OCI-LY3 (cell line): ENCODE results near the gene FAM120A.

Experiments
- H2AFZ ChIP-seq: fragments of 200-600, 300-600 bp; shearing (Covaris generic); 2 replicates; pipeline ENCODE4 v1.6.0; 2014; ENCODE audit warnings: antibody characterized with exemption, low read depth, low read length
- H3K27ac ChIP-seq: fragments of 200-600, 300-600 bp; sonication (generic); 2 replicates; pipeline ENCODE4 v1.5.1; 2014; ENCODE audit warnings: mild to moderate bottlenecking, low read length, moderate library complexity, mixed read lengths
- H3K27me3 ChIP-seq: fragments of 200-600, 300-600 bp; sonication (generic); 2 replicates; pipeline ENCODE4 v1.6.1; 2014; ENCODE audit warnings: low read depth, low read length, mixed read lengths
- H3K36me3 ChIP-seq: fragments of 200-600, 300-600 bp; sonication (generic); replicated peaks from 2 replicates; pipeline ENCODE3; 2014; ENCODE audit warnings: low read depth, low read length, mixed read lengths
- H3K4me1 ChIP-seq: fragments of 300-600, 200-600 bp; sonication (generic); 2 replicates; pipeline ENCODE4 v1.6.1; 2014; ENCODE audit warnings: low read length, mixed read lengths
- H3K4me2 ChIP-seq: fragments of 200-600, 300-600 bp; sonication (generic); 2 replicates; pipeline ENCODE4 v1.6.1; 2014; ENCODE audit warnings: low read length, mixed read lengths
- H3K4me3 ChIP-seq: fragments of 300-600, 200-600 bp; sonication (generic); 2 replicates; pipeline ENCODE4 v1.5.1; 2014; ENCODE audit warnings: antibody characterized with exemption, mild to moderate bottlenecking, low read length, moderate library complexity
- H3K79me2 ChIP-seq: fragments of 300-600, 200-600 bp; shearing (Covaris generic); 2 replicates; pipeline ENCODE4 v1.6.1; 2014; ENCODE audit warnings: mild to moderate bottlenecking, low read length, mixed read lengths
- H3K9ac ChIP-seq: fragments of 300-600, 200-600 bp; shearing (Covaris generic); 2 replicates; pipeline ENCODE4 v1.6.0; 2014; ENCODE audit warnings: mild to moderate bottlenecking, low read length, moderate library complexity
- H3K9me3 ChIP-seq: fragments of 200-600, 300-600 bp; shearing (Covaris generic); 2 replicates; pipeline ENCODE4 v1.6.1; 2014; ENCODE audit warnings: low read length, mixed read lengths; ENCODE audit not compliant: insufficient read depth
- H4K20me1 ChIP-seq: fragments of 200-600, 300-600 bp; sonication (generic); 2 replicates; pipeline ENCODE4 v1.6.1; 2016; ENCODE audit warnings: low read length, mixed read lengths; ENCODE audit not compliant: insufficient read depth
- CTCF ChIP-seq: fragments of 200-600, 300-600 bp; sonication (generic); IDR thresholded peaks from 2 replicates; pipeline ENCODE4 v1.5.1; 2014; ENCODE audit warnings: antibody characterized with exemption, low read length, low read depth
- EZH2phosphoT487 ChIP-seq: fragments of 200-600 bp; shearing (Covaris generic); IDR thresholded peaks from 2 replicates; pipeline ENCODE4 v1.6.1; 2018; ENCODE audit warnings: antibody characterized with exemption, mixed run types, low read depth

Gene FAM120A

DNA sequence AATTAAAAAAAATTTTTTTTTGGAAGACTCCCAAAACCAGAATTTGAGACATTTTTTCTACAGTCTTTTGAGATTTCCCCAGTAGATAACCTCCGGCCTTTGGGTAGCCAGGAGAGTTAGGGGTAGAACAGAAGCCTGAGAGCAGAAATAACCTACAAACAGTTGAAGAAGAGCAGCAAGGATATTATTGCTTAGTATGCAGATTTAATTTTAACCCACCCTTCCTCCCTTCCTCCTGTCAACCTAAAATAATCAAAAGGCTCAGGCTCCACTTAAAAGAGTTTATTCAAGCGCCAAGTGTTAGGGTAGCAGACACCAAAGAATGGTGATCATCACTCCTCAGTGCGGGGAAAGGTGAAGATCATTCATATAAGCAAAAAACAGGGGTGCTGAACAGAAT lies 17.4 kb upstream of the FAM120A start:
- peaks cover 8% of the 10 kb centered on the region for H3K4me1 ChIP-seq
- no peaks in the 10 kb centered on the region for H3K9me3 ChIP-seq
- H3K4me2 ChIP-seq: no peak overlapping the region
- H4K20me1 ChIP-seq: no peaks in the 10 kb centered on the region
- H3K4me3 ChIP-seq: no peak overlapping the region
- no peaks in the 10 kb centered on the region for H3K79me2 ChIP-seq
- H3K36me3 ChIP-seq: no peaks in the 10 kb centered on the region
- H3K9ac ChIP-seq: no peak overlapping the region
- H3K27ac ChIP-seq: no peak overlapping the region
- no peak for TF ChIP-seq EZH2phosphoT487
- TF ChIP-seq CTCF: no peak
- H3K27me3 ChIP-seq: no peaks in the 10 kb centered on the region
- no peak overlapping the region for H2AFZ ChIP-seq

- TF ChIP-seq CTCF: no peak
- TF ChIP-seq EZH2phosphoT487: no peak
- Histone ChIP-seq H3K27ac (no peak overlapping the region), H3K9ac (no peak overlapping the region), H2AFZ (no peak overlapping the region), H3K4me3 (no peak overlapping the region), H3K79me2 (no peaks in the 10 kb centered on the region), H3K4me2 (no peak overlapping the region), H4K20me1 (no peaks in the 10 kb centered on the region), H3K4me1 (peaks cover 8% of the 10 kb centered on the region), H3K9me3 (no peaks in the 10 kb centered on the region), H3K27me3 (no peaks in the 10 kb centered on the region), H3K36me3 (no peaks in the 10 kb centered on the region)
These were observed 16.1 kb upstream of the FAM120A start for GRCh38 chr9:93435386-93435785.

- Histone ChIP-seq H3K4me2 (no peak overlapping the region), H3K9ac (no peak overlapping the region), H3K36me3 (no peaks in the 10 kb centered on the region), H3K27ac (no peak overlapping the region), H3K27me3 (no peaks in the 10 kb centered on the region), H2AFZ (no peak overlapping the region), H4K20me1 (no peaks in the 10 kb centered on the region), H3K9me3 (no peaks in the 10 kb centered on the region), H3K79me2 (no peaks in the 10 kb centered on the region), H3K4me1 (peaks cover 8% of the 10 kb centered on the region), H3K4me3 (no peak overlapping the region)
- TF ChIP-seq CTCF (no peak), EZH2phosphoT487 (no peak)
These were observed 15.3 kb upstream of the FAM120A start for GRCh38 chr9:93436218-93436617.

DNA sequence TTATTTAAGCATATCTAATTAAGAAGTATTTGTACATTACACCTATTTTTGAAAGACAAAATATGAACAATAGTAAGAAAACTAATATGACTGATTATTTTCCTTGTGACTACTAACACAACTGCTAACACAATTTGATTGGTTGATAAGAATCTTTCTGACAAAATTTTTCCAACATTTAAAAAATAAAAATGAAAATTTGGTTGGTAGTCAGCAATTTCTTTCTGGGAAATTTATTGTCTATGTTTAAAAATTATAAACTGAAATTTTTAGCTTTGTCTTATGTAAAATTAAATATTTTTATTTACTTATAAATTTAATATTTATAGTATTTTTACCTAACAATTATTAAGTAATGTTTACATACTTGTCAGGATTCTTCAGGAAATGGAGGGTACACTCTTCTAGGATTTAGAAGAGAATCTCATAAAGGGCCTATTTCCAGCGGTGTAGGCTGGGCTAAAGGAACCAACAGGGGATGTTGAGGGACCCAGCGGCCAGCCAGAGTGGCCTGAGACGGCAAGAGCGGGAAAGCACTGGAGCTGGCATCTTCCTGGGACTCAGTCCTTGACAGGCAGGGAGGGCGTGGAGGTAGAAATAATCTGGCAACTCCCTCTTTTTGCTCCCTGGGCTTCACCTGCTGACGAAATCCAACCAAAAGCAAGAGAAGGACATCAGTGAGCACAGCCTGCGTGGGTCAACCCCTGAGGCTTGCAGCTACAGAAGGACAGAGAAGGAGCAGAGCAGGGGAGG lies 14.7 kb upstream of the FAM120A start:
- no peak overlapping the region for H2AFZ ChIP-seq
- no peaks in the 10 kb centered on the region for H3K9me3 ChIP-seq
- no peak overlapping the region for H3K4me2 ChIP-seq
- H3K27me3 ChIP-seq: no peaks in the 10 kb centered on the region
- no peak overlapping the region for H3K27ac ChIP-seq
- no peak overlapping the region for H3K9ac ChIP-seq
- H3K79me2 ChIP-seq: no peaks in the 10 kb centered on the region
- peaks cover 8% of the 10 kb centered on the region for H3K4me1 ChIP-seq
- no peak overlapping the region for H3K4me3 ChIP-seq
- TF ChIP-seq CTCF (no peak), EZH2phosphoT487 (no peak)
- no peaks in the 10 kb centered on the region for H4K20me1 ChIP-seq
- no peaks in the 10 kb centered on the region for H3K36me3 ChIP-seq
